Renal cortical epithelial cell (primary cell): ENCODE measurements around the gene GMFB. TPM values are rescaled to one million over a fixed set of nuclear protein-coding genes. Genes with fewer than 3 reads are reported as not detected.
"Not testable (repeated sequence)": the region's sequence is repeated elsewhere in the genome, so short reads cannot be mapped to it uniquely, and the experiment has no call there.

Source experiments
- DNase-seq: peaks from one replicate; pipeline ENCODE4 v3.0.0-alpha.2; 2011; ENCODE audit warnings: low read depth
- total RNA-seq: library from RNA; depleted of rRNA; stranded (reverse); fragments of >200 nt; gene quantifications from 2 replicates; pipeline ENCODE4 v1.2.3, GENCODE V29; 2014

Gene GMFB
- total RNA-seq, 1 donor from 2014 or later: 113 TPM

- not testable (repeated sequence) for DNase-seq
Measured at GRCh38 chr14:54458536-54458935, 30.2 kb downstream of the GMFB start.

DNA sequence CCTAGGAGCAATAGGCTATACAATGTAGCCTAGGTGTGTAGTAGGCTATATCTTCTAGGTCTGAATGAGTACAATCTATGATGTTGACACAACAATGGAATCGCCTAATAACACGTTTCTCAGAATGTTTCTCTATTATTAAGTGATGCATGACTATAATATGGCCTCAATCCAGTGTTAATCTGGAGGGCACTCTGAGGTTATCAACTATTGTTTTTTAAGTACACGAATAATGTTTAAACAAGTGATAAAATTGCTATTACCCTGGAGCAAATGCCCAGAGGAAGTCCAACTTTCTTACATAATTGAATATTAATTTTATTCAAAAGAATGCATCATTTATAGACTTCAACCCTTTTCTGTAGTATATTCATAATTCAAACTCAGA, 31.2 kb downstream of the GMFB start:
- DNase-seq: no peak

DNA sequence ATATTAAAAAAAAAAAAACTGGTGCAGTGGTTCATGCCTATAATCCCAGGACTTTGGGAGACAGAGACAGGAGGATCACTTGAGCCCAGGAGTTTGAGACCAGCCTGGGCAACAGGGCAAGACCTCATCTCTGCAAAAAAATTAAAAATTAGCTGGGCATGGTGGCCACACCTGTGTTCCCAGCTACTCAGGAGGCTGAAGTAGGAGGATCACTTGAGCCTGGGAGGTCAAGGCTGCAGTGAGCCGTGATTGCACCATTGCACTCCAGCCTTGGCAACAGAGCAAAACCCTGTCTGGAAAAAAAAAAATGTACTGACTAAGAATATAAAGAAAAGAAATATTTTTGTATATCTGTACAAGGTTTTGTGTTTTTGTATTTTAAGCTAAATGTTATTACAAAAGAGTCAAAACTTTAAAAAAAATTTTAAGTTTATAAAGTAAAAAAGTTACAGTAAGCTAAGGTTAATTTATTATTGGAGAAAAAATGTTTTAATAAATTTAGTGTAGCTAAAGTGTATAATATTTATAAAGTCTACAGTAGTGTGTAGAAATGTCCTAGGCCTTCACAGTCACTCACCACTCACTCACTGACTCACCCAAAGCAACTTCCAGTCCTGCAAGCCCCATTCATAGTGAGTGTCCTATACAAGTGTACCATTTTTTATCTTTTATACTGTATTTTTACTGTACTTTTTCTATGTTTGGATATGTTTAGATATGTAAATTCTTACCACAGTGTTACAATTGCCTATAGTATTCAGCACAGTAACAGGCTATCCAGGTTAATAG, 31.8 kb downstream of the GMFB start:
- DNase-seq: not testable (repeated sequence)

DNA sequence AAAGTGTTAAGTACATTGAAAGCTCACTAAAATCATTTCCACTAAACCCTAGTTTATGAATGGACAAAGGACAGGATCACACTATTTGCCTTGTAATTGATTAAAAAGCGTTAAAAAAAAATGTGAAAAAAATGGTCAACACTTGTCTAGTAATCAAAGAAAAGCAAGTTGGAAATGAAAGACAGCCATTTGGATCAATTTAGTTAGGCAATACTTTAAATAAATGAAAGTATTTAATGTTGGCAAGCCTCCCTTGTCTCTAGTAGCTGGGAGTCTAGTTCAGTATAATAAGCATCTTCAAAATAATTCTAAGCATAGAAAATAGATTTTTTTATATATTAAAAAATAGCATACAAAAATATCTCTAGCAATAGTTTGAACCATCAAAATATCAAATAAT, 33.4 kb downstream of the GMFB start:
- DNase-seq: no peak

DNA sequence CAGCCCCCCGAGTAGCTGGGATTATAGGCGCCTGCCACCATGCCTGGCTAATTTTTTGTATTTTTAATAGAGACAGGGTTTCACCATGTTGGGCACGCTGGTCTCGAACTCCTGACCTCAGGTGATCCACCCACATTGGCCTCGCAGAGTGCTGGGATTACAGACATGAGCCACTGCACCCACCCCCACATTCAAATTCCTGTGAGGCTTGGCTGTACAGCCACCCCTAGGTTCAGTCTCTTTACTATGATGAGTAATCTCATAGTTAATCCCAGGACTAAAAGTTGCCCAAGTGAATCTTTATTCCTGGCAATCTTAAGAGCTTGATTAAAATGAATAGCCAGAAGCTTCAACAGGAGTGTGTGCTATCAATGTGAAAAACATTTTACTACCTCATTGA, 34.8 kb downstream of the GMFB start:
- DNase-seq: peak; percentile 59

DNA sequence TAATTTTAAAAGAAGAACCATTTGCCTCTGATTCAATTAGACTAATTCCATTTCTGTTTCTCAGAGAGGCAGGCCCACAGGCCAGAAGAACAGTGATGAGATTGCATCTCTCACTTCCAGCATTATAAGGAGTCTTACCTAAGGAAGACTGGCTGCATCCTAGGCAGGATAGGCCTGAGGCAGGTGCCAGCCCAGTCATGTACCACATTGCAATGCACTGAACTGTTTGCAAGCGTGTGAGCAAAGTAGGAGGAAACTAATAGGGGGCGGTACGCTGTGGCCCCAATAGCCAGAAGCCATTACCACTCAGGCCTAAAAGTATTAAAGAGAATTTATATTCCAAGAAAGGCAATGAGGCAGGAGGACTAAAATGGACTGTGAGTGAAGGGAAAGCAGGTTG, 35.5 kb downstream of the GMFB start:
- no peak for DNase-seq

DNA sequence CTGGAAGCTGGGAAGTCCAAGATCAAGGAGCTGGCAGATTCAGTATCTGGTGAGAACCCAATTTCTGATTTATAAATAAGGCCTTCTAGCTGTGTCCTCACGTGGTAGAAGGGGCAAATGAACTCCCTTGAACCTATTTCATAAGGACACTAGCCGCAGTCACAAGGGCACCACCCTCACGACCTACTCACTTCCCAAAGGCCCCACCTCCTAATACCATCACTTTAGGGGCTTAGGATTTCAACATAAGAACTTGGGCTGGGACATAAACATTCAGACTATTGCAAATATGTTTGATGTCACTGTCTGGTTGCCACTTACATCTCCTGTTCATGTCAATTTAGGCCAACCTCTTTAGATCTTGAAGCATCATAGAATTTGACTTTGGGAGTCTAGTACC, 36.8 kb downstream of the GMFB start:
- DNase-seq: no peak

GRCh38 chr14:54451121-54451601, 37.6 kb downstream of the GMFB start:
- no peak for DNase-seq

DNA sequence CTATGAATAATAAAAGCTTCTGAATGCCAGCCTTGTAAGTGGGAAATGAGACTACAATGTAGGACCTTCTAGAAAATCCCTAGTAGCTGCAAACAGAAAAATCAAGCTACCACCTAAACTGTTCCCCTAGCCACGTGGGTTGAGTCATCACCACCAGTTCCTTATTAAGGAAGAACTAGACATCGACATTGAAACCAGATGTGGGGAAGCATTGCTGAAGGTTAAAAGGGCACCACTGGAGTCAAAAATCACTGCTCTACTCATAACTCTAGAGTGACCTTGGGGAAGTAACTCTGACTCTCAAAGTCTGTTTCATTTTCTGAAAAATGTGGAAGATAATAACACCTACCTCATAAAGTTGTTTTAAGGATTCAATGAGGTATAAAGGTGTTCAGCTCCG, 38.2 kb downstream of the GMFB start:
- no peak for DNase-seq

- peak; percentile 30 for DNase-seq
Measured at GRCh38 chr14:54447231-54447692, 41.5 kb downstream of the GMFB start.

DNA sequence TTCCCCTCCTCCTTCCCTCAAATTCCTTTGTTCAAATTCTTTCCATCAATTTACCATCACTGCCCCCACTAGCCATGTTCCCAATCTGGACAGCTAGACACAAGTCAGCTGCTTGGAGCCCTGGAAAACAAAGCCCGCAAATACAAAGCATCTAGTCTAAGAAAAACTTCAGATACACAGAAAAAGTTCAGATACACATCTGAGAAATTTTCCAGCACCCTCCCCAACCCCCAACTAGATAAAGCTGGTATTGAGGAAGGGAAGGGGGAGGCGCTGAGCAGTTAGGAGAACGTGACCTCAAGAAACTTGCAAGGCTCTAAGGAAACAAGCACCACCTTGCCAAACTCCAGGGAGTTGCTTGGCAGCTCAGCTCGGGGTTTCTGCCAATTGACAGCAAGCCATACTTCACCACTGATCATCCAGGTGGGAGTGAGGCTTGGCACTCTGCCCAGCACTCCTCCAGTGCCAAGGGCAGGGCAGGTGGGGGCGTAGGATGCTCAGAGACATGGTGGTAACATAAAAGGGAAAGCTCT, 42.6 kb downstream of the GMFB start:
- peak; percentile 43 for DNase-seq

DNA sequence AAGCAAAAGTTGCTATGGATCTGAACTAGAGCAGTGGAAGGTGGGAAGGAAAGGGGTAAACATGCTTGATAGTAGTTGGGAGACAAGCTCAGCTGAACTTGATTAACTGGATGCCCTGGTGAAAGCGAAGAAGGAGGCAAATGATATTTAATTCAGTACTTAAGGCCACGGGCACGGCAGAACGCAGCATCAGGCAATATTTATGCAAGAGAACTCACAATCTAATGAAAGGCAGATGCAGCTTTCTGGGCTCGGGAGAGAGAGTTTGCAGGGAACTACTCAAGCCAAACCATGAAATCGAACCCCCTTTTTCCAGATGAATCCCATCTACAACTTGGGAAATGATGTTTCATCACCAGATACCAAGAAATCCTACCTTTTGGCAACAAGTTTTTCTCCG, 44.1 kb downstream of the GMFB start:
- DNase-seq: no peak

DNA sequence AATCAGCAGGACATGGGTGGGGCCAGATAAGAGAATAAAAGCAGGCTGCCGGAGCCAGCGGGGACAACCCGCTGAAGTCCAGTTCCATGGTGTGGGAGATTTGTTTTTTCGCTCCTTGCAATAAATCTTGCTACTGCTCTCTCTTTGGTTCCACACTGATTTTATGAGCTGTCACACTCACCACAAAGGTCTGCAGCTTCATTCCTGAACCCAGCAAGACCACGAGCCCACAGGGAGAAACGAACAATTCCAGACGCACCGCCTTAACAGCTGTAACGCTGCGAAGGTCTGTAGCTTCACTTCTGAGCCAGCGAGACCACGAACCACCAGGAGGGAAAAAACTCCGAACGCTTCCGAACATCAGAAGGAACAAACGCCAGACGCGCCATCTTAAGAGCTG, 44.8 kb downstream of the GMFB start:
- DNase-seq: no peak

DNA sequence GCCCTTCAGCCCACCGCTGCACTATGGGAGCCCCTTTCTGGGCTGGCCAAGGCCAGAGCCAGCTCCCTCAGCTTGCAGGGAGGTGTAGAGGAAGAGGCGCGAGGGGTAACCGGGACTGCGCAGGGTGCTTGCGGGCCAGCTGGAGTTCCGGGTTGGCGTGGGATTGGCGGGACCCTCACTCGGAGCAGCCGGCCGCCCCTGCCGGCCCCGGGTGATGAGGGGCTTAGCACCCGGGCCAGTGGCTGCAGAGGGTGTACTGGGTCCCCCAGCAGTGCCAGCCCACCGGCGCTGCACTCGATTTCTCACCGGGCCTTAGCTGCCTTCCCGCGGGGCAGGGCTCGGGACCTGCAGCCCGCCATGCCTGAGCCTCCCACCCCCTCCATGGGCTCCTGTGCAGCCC, 45.8 kb downstream of the GMFB start:
- DNase-seq: not testable (repeated sequence)

- peak; percentile 67 for DNase-seq
Measured at GRCh38 chr14:54440873-54441868, 47.6 kb downstream of the GMFB start, which contains the start of gene CNIH1. CNIH1 (minus strand) TSS chr14:54441374; CDS start chr14:54441327, 47 bp downstream.

DNA sequence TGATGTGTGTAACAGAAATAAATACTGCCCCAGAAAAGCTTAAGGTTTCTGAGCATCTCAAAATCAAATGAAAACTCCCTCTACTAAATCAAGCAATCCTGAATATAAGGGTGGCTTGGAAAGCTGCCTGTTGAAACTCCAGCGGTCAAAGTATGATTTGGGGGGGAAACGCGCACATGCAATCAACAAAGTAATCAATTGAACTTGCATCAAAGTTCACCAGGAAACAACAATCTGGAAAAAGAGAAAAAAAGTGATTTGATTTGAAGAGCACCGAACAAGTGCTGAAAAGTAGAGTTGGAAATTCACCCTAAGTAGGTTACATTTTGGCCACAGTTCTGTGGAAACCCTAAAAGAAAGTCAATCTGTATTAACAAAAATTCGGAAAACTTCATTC, 48.3 kb downstream of the GMFB start:
- no peak for DNase-seq

DNA sequence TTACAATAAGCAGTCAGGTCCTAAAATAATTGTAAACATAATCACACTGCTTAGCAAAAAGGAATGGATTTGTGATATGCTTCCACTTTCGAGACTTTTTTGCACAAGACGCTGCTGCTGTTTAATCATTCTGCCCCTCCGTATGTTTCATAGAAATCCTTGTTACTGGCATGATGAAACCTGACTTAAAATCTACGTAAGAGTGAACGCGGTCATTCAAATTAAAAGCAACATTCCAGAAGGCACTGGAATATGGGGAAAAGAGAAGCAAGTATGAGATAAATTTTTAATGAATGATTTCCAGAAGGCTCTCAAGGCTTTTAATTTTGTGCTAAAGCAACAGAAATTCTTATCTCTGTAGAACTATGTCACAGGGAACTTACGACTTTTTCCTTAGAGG, 48.7 kb downstream of the GMFB start:
- DNase-seq: no peak

- DNase-seq: no peak
Measured at GRCh38 chr14:54438703-54439102, 50.1 kb downstream of the GMFB start.

DNA sequence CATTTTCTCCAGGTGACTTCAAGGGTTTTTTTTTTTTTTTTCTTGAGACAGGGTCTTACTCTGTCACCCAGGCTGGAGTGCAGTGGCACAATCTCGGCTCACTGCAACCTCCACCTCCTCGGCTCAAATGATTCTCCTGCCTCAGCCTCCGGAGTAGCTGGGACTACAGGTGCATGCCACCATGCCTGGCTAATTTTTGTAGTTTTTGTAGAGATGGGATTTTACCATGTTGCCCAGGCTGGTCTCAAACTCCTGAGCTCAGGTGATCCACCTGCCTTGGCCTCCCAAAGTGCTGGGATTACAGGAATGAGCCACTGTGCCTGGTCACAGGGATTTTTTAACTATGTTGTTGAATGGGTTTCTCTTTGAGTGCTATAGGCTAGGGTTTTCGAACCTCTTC, 50.8 kb downstream of the GMFB start:
- not testable (repeated sequence) for DNase-seq

GRCh38 chr14:54435500-54435981, 53.2 kb downstream of the GMFB start:
- peak; percentile 32 for DNase-seq

DNA sequence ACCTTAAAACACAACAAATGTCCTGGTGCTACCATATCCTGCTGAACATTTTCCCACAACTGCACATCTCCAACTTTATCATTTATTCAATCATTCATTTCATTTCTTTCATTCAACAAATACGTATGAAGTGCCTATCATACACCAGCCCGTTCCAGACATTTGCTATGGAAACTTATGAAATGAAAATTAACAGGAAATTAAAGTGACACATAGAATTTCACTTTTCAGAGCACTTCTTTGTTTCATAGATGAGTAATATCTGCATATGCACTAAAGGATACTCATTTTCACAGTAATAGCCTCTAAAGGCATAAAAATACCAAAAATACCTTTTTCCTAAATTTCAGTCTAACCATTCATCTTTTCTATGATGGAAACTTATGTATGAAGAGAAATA, 60.3 kb downstream of the GMFB start:
- DNase-seq: no peak

DNA sequence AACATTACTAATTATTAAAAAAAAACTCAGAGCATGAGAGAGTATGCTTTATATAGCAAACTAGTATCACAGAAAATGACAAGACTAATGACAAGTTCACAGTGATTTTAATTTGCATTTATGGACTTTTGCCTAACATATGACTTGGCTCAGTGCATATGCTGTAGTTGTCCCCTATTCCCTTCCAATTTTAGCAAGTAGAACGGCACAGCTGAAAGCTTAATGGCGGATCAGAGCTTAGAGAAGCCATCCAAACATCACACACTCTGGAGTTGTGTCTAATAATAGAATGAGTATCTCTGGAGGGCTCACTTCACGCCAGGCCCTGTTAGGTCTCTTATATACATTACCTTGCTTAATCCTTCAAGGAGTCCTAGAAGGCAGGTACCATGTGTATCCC, 60.9 kb downstream of the GMFB start:
- no peak for DNase-seq
